ENCODE measurements around the gene PABPN1L. TPM values are rescaled to one million over a fixed set of nuclear protein-coding genes. Genes with fewer than 3 reads are reported as not detected.

The PABPN1L gene
- total RNA-seq, 1 donor from 2014 or later, result 0.40 TPM

DNA sequence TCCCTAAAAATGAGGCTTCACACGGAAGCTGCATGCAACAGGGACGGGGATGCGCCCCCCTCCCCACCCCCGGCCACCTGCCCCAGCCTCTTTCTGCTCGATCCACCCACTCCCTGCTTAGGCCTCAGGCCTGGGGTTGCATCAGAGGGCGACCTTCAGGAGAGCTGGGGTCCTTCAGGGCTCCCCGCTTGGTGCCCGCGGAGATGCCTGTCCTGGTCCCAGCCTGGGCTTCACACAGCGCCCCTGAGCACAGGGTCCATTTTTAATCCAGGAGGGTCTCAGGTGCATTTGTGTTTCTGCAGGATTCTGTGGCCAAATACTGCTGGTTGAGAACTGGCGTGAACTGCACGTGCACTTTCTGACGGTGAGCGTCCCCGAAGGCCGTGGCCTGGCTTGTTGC is 47.3 kb downstream of the PABPN1L start:
- no peak for DNase-seq (ENCODE audit: low spot score in 2 of 2, unreplicated experiment in 2 of 2)
- Mint-ChIP-seq H3K4me1 (no peaks in the 10 kb centered on the region), H3K9me3 (no peaks in the 10 kb centered on the region), H3K27me3 (ENCODE audit: low read depth) (no peaks in the 10 kb centered on the region), H3K36me3 (peaks cover 8% of the 10 kb centered on the region), H3K27ac (no peak overlapping the region), H3K4me3 (no peak overlapping the region)
- TF ChIP-seq, protein P1, sequence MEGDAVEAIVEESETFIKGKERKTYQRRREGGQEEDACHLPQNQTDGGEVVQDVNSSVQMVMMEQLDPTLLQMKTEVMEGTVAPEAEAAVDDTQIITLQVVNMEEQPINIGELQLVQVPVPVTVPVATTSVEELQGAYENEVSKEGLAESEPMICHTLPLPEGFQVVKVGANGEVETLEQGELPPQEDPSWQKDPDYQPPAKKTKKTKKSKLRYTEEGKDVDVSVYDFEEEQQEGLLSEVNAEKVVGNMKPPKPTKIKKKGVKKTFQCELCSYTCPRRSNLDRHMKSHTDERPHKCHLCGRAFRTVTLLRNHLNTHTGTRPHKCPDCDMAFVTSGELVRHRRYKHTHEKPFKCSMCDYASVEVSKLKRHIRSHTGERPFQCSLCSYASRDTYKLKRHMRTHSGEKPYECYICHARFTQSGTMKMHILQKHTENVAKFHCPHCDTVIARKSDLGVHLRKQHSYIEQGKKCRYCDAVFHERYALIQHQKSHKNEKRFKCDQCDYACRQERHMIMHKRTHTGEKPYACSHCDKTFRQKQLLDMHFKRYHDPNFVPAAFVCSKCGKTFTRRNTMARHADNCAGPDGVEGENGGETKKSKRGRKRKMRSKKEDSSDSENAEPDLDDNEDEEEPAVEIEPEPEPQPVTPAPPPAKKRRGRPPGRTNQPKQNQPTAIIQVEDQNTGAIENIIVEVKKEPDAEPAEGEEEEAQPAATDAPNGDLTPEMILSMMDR (IDR thresholded peaks at IDR 0.05; ENCODE audit: unreplicated experiment), result no peak

DNA sequence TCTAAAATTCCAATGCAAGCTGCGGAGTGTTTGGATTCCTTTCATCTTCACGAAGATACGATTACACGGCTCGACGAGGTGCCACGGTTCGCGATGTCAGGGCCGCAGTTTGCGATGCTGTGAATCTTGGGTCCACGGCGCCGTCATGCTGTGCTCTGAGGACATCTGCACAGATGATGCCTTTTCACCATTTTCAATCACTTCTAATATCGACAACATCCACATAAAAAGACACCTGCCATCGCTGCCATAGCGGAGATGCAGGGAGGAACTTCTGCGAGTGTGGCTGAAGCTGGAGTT is 47.9 kb downstream of the PABPN1L start:
- Mint-ChIP-seq H3K27me3 (ENCODE audit: low read depth) (no peaks in the 10 kb centered on the region), H3K4me1 (no peaks in the 10 kb centered on the region), H3K4me3 (no peak overlapping the region), H3K27ac (no peak overlapping the region), H3K9me3 (no peaks in the 10 kb centered on the region), H3K36me3 (peaks cover 6% of the 10 kb centered on the region)
- TF ChIP-seq, protein P1 (IDR thresholded peaks at IDR 0.05; ENCODE audit: unreplicated experiment), result no peak
- no peak for DNase-seq (ENCODE audit: low spot score in 2 of 2, unreplicated experiment in 2 of 2)

DNA sequence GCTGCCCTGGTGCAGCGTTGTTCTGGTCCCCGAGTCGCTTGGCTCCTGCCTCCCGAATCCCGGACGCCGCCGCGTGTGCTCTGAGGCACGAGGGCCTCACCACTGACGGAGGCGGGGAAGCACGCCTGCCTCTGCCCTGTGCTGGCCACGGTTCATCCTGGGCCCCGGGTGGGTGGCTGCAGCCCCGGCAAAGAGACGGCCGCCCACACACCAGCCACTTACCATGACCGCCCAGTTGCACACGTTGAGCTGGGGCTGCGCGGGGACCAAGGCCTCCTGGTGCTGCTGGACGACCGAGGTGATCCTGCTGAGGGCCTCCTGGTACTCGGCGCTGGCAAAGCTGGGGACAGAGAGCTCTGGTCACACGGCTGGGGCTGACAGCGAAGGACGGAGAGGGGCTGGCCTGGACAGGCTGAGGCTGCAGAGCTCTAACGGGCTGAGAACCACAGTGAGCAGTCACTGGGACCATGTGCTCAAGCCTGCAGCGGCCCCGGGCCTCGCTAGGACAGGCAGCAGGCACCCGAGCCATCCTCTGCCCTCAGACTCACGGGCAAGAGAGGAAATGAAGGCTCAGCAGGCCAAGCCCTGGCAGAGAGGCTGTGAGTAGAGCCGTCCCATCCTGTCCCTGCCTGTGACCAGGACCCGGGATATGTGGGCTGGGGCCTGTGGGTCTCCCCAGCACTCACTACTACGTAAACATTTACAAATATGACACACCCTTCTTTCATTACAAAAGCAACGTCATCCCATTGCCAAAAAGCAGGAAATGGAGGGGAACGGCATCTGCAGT is 48.5 kb downstream of the PABPN1L start:
- Mint-ChIP-seq H3K4me3 (no peak overlapping the region), H3K4me1 (no peaks in the 10 kb centered on the region), H3K9me3 (no peaks in the 10 kb centered on the region), H3K27ac (no peak overlapping the region), H3K36me3 (peaks cover 4% of the 10 kb centered on the region), H3K27me3 (ENCODE audit: low read depth) (no peaks in the 10 kb centered on the region)
- TF ChIP-seq, protein P1 (IDR thresholded peaks at IDR 0.05; ENCODE audit: unreplicated experiment), result no peak
- DNase-seq (ENCODE audit: low spot score in 2 of 2, unreplicated experiment in 2 of 2), result no peak

DNA sequence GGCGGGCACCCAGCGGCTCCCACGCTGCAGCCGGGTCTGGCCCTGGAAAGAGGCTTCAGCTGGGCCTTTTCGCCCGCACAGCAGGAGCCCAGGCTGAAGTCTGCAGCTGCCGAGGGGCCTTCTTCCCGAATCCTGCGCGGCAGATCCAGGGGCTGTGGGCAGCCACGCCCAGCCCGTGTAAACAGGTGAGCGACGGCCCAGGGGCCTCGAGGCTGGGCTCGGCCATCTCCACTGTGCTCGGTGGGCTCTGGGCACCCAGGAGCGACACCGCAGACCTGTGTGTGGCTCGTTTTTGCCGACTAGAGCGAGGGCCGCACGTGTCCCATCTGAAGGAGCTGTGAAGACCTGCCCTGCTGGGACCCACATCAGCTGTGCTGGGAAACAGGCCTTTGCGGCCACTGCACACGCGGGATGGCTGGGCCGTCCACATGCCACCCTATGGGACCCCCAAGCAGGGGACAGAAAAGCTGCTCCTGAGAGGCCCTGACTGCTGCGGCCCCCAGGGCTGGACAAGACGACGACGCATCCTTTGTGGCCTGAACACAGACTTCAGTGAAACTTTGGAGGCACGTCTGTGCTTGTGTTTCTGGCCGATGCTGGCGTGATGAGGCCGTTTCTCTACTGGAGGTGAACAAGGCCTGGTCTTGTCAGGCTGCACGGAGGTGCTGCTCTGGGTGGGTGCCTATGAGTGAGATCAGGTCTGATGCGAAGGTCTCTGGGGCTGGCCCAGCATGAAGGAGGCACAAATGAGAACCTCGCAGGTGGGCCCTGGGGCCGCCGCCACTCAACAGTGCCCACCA is 49.5 kb downstream of the PABPN1L start:
- Mint-ChIP-seq H3K36me3 (no peaks in the 10 kb centered on the region), H3K27me3 (ENCODE audit: low read depth) (no peaks in the 10 kb centered on the region), H3K4me1 (peaks cover under 1% of the 10 kb centered on the region), H3K9me3 (no peaks in the 10 kb centered on the region), H3K4me3 (no peak overlapping the region), H3K27ac (no peak overlapping the region)
- DNase-seq (ENCODE audit: low spot score in 2 of 2, unreplicated experiment in 2 of 2), result no peak
- TF ChIP-seq, protein P1 (IDR thresholded peaks at IDR 0.05; ENCODE audit: unreplicated experiment), result no peak

DNA sequence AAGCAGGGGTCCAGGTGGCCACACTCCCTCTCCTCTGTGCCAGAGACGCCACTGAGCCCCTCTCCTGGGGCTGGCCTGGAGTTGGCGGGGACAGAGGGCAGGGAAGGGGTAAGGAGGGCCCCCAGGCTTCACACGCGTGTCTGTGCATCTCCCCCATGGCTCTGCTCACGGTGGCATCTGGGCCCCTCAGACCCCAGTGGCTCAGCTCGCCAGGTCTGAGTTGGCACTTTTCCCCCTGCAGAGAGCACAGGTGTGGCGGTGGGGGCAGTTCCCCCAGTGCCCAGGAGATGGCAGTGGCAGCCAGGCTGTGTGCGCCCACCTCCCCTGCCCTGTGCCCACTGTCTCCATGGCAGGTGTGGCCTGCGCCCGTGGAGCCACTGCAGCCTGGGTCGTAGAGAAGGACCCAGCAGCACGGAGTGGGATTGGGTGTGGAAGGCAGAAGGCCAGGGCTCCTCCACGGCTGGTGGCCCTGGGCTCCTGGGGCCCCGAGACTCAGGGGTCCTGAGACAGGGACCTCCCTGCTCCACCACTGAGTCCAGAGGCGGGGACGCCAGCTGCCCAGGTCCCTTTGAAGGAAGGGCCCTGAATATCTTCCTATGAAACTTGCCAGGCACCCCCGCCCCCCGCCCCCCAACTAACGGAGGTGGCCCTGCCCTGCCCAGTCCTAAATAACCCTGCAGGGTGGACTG is 50.4 kb downstream of the PABPN1L start:
- TF ChIP-seq, protein P1 (IDR thresholded peaks at IDR 0.05; ENCODE audit: unreplicated experiment), result peak; percentile 59
- peaks cover 2% of the 10 kb centered on the region for H3K4me1 Mint-ChIP-seq
- no peak overlapping the region for H3K27ac Mint-ChIP-seq
- DNase-seq (ENCODE audit: low spot score in 2 of 2, unreplicated experiment in 2 of 2), result peak in 1 of 2 experiments; percentile 63
- H3K9me3 Mint-ChIP-seq, result no peaks in the 10 kb centered on the region
- H3K27me3 Mint-ChIP-seq (ENCODE audit: low read depth), result no peaks in the 10 kb centered on the region
- H3K4me3 Mint-ChIP-seq, result no peak overlapping the region
- H3K36me3 Mint-ChIP-seq, result no peaks in the 10 kb centered on the region
